ENCODE results near the gene TENM3. TPM values are rescaled to one million over a fixed set of nuclear protein-coding genes. Genes with fewer than 3 reads are reported as not detected.

The TENM3 gene
- total and polyA plus RNA-seq, 2 donors: 2.8 to 26.6 TPM

DNA sequence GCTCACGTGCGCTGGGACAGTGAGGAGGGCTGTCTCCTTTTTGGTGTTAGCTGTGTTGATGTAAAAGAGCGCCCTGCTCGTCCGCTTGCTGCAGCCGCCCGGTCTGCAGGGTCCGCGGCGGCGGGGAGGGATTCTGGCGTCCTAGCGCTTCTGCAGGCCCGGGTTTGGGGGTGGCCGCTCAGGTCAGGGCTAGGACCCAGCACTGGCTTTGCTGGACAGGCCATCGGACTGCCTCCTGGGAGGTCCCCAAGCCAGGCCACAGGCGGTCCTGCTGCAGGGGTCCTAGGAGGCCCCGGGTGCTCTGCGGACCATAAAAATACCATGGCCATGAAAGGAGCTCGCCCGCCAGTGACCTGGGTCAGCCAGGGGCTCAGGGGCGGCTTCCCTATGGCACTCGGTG lies 365.3 kb downstream of the TENM3 start:
- no peak overlapping the region for H3K4me3 ChIP-seq (ENCODE audit: low read depth, low read length)
- 98% methylated on average over 23 of the region's 23 CpGs for WGBS
- no peak for DNase-seq (ENCODE audit: extremely low spot score)
- no peak overlapping the region for H3K27ac ChIP-seq (ENCODE audit: low read depth)
- H3K36me3 ChIP-seq (ENCODE audit: insufficient read depth): no peaks in the 10 kb centered on the region
- H3K4me1 ChIP-seq (ENCODE audit: insufficient read depth): no peaks in the 10 kb centered on the region

DNA sequence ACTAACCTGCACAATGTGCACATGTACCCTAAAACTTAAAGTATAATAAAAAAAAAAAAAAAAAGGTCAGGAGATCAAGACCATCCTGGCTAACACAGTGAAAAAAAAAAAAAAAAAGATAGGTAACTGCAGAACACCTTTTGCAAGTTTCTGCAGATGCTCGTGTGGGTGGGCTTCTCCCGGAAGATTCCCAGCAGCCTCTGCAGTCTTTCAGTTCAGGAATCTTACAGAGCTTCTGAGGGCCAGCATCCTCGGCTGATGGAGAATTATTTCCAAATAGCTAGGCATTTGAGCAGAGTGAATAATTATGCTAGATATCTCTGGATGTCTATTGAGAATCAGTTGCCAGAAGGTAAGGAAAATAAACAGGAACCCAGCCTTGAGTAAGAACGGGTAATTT lies 373.3 kb downstream of the TENM3 start:
- no peak for DNase-seq (ENCODE audit: extremely low spot score)
- Histone ChIP-seq H3K4me3 (ENCODE audit: low read depth, low read length) (no peak overlapping the region), H3K4me1 (ENCODE audit: insufficient read depth) (no peaks in the 10 kb centered on the region), H3K27ac (ENCODE audit: low read depth) (no peak overlapping the region), H3K36me3 (ENCODE audit: insufficient read depth) (no peaks in the 10 kb centered on the region)
- WGBS: 91% methylated on average over 4 of the region's 4 CpGs

DNA sequence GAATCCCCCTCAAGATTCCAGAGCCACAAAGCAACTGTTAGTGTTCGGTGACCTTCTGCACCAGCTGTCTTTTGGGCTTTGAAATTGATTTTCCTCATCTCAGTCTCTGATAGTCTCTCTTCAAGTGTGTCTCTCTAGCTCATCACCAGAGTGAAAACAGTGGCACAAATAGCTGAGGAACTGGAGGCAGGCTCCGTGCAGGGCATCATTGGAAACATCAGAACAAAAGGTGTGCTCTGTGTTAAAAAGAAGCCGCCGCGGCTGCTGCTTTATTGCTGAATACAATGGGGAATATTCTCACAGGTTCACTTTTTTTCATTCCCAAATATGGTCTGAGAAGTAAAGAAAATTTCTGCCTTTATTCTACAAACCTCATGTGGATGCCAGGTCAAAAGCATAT lies 376.5 kb downstream of the TENM3 start:
- no peak for DNase-seq (ENCODE audit: extremely low spot score)
- 90% methylated on average over 5 of the region's 5 CpGs for WGBS
- H3K36me3 ChIP-seq (ENCODE audit: insufficient read depth): no peaks in the 10 kb centered on the region

DNA sequence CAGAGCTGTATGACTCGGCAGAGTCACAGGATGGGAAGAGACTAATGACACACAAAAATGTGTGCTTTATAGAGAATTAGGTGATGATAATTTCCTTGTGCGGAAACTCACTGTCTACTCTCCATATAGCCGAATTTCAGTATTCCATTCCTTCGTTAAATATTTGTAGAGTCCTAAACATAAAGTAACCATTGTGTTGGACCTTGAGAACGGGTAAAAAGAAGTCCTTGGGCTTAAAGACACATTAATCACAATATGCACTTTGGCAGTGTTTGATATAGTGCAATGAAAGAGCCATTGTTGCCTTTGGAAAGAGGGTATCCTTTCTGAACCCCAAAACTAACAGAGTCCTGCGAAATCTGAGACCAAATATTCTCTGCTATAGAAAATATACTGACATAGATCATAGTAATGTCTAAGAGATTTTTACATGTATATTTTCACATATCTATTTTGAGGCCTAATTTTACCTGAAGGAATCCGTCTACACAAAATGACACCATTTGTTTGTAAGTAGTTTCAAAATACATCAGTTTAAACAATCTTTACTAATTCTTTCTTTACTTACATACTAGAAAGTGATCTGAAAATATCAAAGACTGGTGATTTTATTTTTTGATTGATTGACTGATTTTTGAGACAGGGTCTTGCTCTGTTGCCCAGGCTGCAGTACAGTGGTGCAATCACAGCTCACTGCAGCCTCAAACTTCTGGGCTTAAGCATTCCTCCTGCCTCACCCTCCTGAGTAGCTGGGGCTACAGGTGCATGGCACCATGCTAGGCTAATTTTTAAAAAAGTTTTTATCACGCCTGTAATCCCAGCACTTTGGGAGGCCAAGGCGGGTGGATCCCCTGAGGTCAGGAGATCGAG lies 377.1 kb downstream of the TENM3 start:
- DNase-seq (ENCODE audit: extremely low spot score): no peak
- H3K4me3 ChIP-seq (ENCODE audit: low read depth, low read length): no peak overlapping the region
- no peak overlapping the region for H3K27ac ChIP-seq (ENCODE audit: low read depth)
- 89% methylated on average over 10 of the region's 10 CpGs for WGBS
- H3K36me3 ChIP-seq (ENCODE audit: insufficient read depth): no peaks in the 10 kb centered on the region
- no peaks in the 10 kb centered on the region for H3K4me1 ChIP-seq (ENCODE audit: insufficient read depth)

More for the DNA sequence above, 376.5 kb downstream of the TENM3 start:
- Histone ChIP-seq H3K4me1 (ENCODE audit: insufficient read depth) (no peaks in the 10 kb centered on the region), H3K4me3 (ENCODE audit: low read depth, low read length) (no peak overlapping the region), H3K27ac (ENCODE audit: low read depth) (no peak overlapping the region)

DNA sequence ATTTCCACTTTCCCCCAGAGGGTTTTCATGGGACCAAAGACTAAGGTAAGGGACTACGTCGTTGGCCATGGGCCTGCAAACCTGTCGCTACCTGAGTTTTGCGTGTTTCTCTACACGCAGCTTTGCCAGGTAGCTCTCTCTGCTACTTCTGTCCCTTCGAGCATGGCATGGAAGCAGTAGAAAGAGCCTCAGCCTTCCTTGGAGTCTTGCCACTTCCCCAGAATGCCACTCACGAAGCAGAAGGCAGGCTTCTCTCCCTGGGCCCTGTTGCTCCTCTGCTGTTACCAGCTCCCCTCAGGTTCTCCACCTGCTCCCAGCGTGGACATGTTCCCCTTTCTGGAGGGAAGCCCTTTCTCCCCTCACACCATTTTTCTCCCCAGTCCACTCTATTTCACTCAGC lies 381.1 kb downstream of the TENM3 start:
- no peak overlapping the region for H3K27ac ChIP-seq (ENCODE audit: low read depth)
- H3K4me1 ChIP-seq (ENCODE audit: insufficient read depth): no peaks in the 10 kb centered on the region
- no peaks in the 10 kb centered on the region for H3K36me3 ChIP-seq (ENCODE audit: insufficient read depth)
- no peak for DNase-seq (ENCODE audit: extremely low spot score)
- 93% methylated on average over 8 of the region's 8 CpGs for WGBS
- no peak overlapping the region for H3K4me3 ChIP-seq (ENCODE audit: low read depth, low read length)

DNA sequence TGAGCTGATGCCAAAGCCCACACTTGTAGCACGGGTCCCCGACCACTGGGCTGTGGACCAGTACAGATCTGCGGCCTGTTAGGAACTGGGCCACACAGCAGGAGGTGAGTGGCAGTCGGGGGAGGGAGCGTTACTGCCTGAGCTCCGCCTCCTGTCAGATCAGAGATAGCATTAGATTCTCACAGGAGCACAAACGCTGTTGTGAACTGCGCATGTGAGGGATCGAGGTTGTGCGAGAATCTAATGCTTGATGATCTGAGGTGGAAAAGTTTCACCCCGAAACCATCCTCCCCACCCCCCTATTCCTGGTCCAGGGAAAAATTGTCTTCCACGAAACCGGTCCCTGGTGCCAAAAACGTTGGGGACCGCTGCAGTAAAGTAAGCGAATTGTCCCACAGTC lies 382.0 kb downstream of the TENM3 start:
- 92% methylated on average over 16 of the region's 16 CpGs for WGBS
- H3K4me1 ChIP-seq (ENCODE audit: insufficient read depth): no peaks in the 10 kb centered on the region
- DNase-seq (ENCODE audit: extremely low spot score): no peak
- H3K4me3 ChIP-seq (ENCODE audit: low read depth, low read length): no peak overlapping the region
- H3K36me3 ChIP-seq (ENCODE audit: insufficient read depth): no peaks in the 10 kb centered on the region
- H3K27ac ChIP-seq (ENCODE audit: low read depth): no peak overlapping the region

DNA sequence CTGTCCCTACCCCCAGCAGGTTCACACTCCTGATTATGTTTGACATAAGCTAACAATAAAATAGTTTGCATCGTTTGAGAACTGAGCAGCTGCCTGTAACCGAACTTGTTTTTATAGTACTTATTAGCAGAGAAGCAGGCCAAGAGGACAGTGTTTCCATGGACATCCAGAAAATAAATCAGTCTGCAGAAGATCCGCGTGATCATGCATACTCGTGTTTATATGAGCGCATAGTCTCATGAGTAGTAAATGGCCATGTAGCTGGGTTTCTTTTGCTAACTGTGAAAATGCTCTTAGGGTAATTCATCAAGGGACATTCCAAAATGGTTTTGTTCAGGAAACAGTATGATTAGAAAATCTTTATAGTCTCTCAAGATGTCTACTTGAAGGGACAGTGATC lies 384.8 kb downstream of the TENM3 start:
- Histone ChIP-seq H3K4me1 (ENCODE audit: insufficient read depth) (no peaks in the 10 kb centered on the region), H3K27ac (ENCODE audit: low read depth) (no peak overlapping the region), H3K36me3 (ENCODE audit: insufficient read depth) (no peaks in the 10 kb centered on the region), H3K4me3 (ENCODE audit: low read depth, low read length) (no peak overlapping the region)
- no peak for DNase-seq (ENCODE audit: extremely low spot score)
- WGBS: 41% methylated on average over 6 of the region's 6 CpGs

DNA sequence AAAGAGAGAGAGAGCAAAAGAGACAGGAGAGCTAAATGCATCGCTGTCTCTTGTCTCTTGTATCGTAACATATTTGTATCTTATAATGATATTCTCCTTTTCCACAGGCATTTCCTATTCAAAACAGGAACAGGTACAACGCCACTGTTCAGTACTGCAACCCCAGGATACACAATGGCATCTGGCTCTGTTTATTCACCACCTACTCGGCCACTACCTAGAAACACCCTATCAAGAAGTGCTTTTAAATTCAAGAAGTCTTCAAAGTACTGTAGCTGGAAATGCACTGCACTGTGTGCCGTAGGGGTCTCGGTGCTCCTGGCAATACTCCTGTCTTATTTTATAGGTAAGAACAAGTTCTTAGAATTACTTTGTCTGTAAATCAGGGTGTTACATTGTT lies 385.3 kb downstream of the TENM3 start:
- DNase-seq (ENCODE audit: extremely low spot score): no peak
- WGBS: 91% methylated on average over 6 of the region's 6 CpGs
- Histone ChIP-seq H3K4me3 (ENCODE audit: low read depth, low read length) (no peak overlapping the region), H3K4me1 (ENCODE audit: insufficient read depth) (no peaks in the 10 kb centered on the region), H3K36me3 (ENCODE audit: insufficient read depth) (no peaks in the 10 kb centered on the region), H3K27ac (ENCODE audit: low read depth) (no peak overlapping the region)

DNA sequence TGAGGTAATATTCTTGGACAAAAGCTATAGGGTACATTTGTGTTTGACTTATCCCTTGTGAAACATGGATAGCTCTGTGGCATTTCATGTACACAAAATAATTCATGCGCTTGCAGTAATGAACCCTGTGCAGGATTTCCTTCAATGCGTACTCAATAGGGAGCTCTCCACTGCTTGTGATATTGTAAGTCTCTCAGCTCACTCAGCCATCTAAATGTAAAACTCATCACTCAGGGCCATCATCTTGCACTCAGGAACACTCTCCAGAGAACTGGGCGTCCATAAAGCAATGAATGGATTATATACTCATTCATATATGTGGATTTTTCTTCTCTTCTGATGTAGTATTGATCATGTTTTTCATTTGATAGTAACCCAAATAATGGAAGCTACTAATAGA lies 385.9 kb downstream of the TENM3 start:
- WGBS: 92% methylated on average over 3 of the region's 3 CpGs
- no peaks in the 10 kb centered on the region for H3K36me3 ChIP-seq (ENCODE audit: insufficient read depth)
- no peak overlapping the region for H3K27ac ChIP-seq (ENCODE audit: low read depth)
- no peak for DNase-seq (ENCODE audit: extremely low spot score)
- H3K4me3 ChIP-seq (ENCODE audit: low read depth, low read length): no peak overlapping the region
- H3K4me1 ChIP-seq (ENCODE audit: insufficient read depth): no peaks in the 10 kb centered on the region

DNA sequence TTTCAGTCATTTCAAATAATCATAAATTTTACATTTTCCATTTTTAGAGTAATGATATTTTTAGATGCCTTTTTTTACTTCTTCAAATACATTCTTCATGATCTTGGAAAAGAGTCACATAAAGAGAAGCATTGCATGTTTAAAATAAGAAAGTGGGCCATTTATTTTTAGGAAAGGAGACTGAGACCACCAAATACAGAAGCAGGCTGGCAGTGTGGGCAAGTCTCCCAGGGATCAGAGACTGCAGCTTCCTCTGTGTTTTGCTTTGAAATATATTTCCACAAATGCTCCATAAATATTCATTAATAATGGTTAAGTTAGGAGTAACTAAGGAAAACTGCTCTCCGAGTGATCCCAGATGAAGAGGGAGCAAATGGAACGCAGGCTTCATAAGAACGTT lies 397.3 kb downstream of the TENM3 start:
- Histone ChIP-seq H3K4me3 (ENCODE audit: low read depth, low read length) (no peak overlapping the region), H3K36me3 (ENCODE audit: insufficient read depth) (no peaks in the 10 kb centered on the region), H3K4me1 (ENCODE audit: insufficient read depth) (no peaks in the 10 kb centered on the region), H3K27ac (ENCODE audit: low read depth) (no peak overlapping the region)
- 79% methylated on average over 3 of the region's 3 CpGs for whole genome bisulfite sequencing
- DNase-seq (ENCODE audit: extremely low spot score): no peak

DNA sequence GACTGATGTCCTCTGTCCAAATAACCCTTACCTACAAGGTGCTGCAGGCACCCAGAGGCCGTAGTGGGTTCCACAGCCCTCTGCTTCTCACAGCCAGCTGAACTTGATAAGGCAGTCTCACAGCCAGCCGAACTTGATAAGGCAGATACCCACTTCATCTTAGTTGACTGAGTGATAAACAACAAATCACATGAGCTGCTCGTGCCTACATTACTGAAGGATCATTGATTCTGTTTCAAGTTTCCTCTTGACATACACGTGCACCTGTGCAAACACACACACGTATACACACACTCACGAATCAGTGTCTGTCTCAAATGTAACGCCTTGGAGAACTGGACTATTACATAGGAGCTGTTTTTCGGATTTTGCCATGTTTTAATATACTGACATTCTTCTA lies 397.7 kb downstream of the TENM3 start:
- WGBS: 84% methylated on average over 8 of the region's 8 CpGs
- H3K4me3 ChIP-seq (ENCODE audit: low read depth, low read length): no peak overlapping the region
- H3K27ac ChIP-seq (ENCODE audit: low read depth): no peak overlapping the region
- H3K36me3 ChIP-seq (ENCODE audit: insufficient read depth): no peaks in the 10 kb centered on the region
- no peak for DNase-seq (ENCODE audit: extremely low spot score)
- H3K4me1 ChIP-seq (ENCODE audit: insufficient read depth): no peaks in the 10 kb centered on the region

DNA sequence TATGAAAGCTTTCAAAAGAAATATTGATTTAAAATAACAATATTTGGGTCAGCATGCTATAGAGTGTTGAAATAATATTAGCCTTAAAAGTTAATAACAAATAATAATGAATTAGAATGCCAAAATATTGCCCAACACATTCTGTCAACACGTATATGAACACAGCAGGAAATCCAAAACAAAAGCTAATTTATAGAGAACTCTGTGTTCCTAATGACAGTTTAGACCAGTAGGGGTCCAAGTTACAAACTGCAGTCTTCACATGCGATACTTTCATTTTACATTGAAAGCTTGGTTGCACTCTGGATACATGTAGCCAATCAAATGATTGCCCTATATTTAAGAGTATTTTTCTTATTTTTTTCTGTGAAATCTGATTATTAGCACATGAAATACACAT lies 399.6 kb downstream of the TENM3 start:
- Histone ChIP-seq H3K27ac (ENCODE audit: low read depth) (no peak overlapping the region), H3K4me3 (ENCODE audit: low read depth, low read length) (no peak overlapping the region), H3K36me3 (ENCODE audit: insufficient read depth) (no peaks in the 10 kb centered on the region), H3K4me1 (ENCODE audit: insufficient read depth) (no peaks in the 10 kb centered on the region)
- no peak for DNase-seq (ENCODE audit: extremely low spot score)
- WGBS: 58% methylated on average over 2 of the region's 2 CpGs

DNA sequence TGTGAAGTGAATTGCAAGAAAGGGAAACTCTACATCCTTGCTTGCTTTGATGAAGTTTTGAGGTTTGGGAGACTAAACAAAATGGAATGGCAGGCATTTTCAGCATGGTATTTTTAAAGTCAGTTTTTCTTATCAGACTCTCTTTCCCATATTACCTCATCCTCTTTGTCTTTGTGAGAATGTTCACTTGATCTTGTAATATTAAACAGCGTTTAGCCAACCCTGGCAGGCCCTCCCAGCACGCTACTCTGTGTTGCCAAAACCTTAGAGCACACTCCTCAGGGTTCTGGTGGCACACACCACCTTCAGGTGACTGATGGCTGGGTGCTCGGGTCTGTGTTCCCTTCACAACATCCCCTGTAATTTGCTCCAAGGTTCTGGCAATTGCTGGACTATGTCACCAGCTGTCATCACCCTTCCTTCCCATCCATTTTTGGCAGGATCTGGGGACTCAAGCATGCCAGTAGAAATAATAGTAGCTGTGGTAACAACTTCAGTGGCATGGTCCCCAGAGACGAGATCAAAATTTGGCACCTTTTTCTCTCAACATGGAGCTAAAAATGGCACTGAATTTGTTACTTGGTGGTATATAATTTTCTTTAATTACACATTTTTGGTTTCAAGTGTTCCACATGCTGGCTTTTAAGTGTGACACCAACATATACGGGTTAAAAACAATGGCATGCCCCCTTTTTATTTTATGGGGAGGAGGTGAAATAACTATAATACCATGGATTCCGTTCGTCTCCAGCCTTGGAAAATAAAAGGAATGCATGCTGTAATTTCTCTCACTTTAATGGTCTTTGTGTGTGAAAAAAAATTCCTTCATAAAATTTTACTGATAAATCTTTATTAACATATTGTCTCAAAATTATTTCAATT lies 400.8 kb downstream of the TENM3 start:
- 53% methylated on average over 7 of the region's 7 CpGs for WGBS
- Histone ChIP-seq H3K4me1 (ENCODE audit: insufficient read depth) (no peaks in the 10 kb centered on the region), H3K36me3 (ENCODE audit: insufficient read depth) (no peaks in the 10 kb centered on the region), H3K4me3 (ENCODE audit: low read depth, low read length) (no peak overlapping the region), H3K27ac (ENCODE audit: low read depth) (no peak overlapping the region)
- DNase-seq (ENCODE audit: extremely low spot score): no peak

DNA sequence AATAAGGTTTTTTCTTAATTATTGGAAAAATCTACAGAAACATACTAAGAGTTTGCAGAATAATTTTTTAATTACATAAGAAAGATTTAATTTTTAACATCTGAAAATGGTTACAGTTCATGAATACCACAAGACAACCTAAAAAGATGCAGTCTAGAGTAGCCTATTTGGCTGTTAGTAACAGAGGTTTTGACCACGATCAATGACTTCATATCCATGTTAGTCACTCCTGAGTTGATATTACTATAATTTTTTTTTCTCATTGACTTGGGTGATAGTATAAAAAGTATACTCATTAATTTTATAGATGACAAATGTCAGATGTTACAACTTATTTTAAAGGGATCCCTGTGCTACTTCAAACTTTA lies 401.5 kb downstream of the TENM3 start:
- DNase-seq (ENCODE audit: extremely low spot score): no peak
- Histone ChIP-seq H3K4me1 (ENCODE audit: insufficient read depth) (no peaks in the 10 kb centered on the region), H3K36me3 (ENCODE audit: insufficient read depth) (no peaks in the 10 kb centered on the region), H3K4me3 (ENCODE audit: low read depth, low read length) (no peak overlapping the region), H3K27ac (ENCODE audit: low read depth) (no peak overlapping the region)
- WGBS: 82% methylated on average over 1 of the region's 1 CpG

Data from urinary bladder (tissue), 4 donors.